ENCODE results near the gene FOXP1. TPM values are rescaled to one million over a fixed set of nuclear protein-coding genes. Genes with fewer than 3 reads are reported as not detected.

FOXP1 gene
- total and polyA plus RNA-seq, 2 of the 8 experiments (the other 6 are each of a cell fraction or from before 2014, with no cell fraction given) = 13.9 to 25.4 TPM

GRCh38 chr3:71107926-71108325 lies 475.6 kb downstream of the FOXP1 start (continued):
- TF ChIP-seq CHD2 (IDR thresholded peaks at IDR 0.05; ENCODE audit: low read length) (no peak), TAF7 (optimal IDR thresholded peaks at IDR 0.05; ENCODE audit: borderline replicate concordance, low read depth, low read length) (no peak), CTCF (IDR thresholded peaks at IDR 0.05; ENCODE audit: control extremely low read depth in 1 of 3, insufficient read depth in 1 of 3, low read depth in 1 of 3, low read length in 3 of 3) (no peak), PHF8 (conservative IDR thresholded peaks at IDR 0.05; ENCODE audit: low read depth, low read length) (no peak), NANOG (IDR thresholded peaks at IDR 0.05; ENCODE audit: insufficient read depth, low read depth, low read length, poor library complexity, severe bottlenecking) (no peak), BRCA1 (IDR thresholded peaks at IDR 0.05; ENCODE audit: low read depth, low read length) (no peak)

All from H1 (cell line).